Muscle layer of colon (tissue), 2 donors: Measurements from ENCODE around the gene CCM2.

ENCODE experiments used
- H3K27ac ChIP-seq: one replicate; pipeline ENCODE4 v1.7.0; 2013; ENCODE audit warnings: low read depth, mild to moderate bottlenecking, low read length, moderate library complexity
- H3K27me3 ChIP-seq, 2 donors: one replicate each; pipeline ENCODE4 v1.7.0; 2013; ENCODE audit warnings: low read length in 2 of 2, mild to moderate bottlenecking in 2 of 2; ENCODE audit not compliant: insufficient read depth in 2 of 2, control insufficient read depth in 1 of 2
- H3K36me3 ChIP-seq: one replicate; pipeline ENCODE4 v1.7.0; 2013; ENCODE audit warnings: mild to moderate bottlenecking, low read length; ENCODE audit not compliant: insufficient read depth
- H3K4me1 ChIP-seq: one replicate; pipeline ENCODE4 v1.7.0; 2013; ENCODE audit warnings: mild to moderate bottlenecking, low read length; ENCODE audit not compliant: insufficient read depth
- H3K4me3 ChIP-seq, 2 donors: one replicate each; pipeline ENCODE4 v1.7.0; 2013; ENCODE audit warnings: low read length in 2 of 2, low read depth in 1 of 2, mild to moderate bottlenecking in 1 of 2, moderate library complexity in 1 of 2
- H3K9ac ChIP-seq: one replicate; pipeline ENCODE4 v1.7.0; 2013; ENCODE audit warnings: low read length
- H3K9me3 ChIP-seq: one replicate; pipeline ENCODE4 v1.7.0; 2013; ENCODE audit warnings: mild to moderate bottlenecking, low read length
- donor health status: abdominal sarcoma.
- donor health status: Adenocarcinoma of cecum.

Gene CCM2

DNA sequence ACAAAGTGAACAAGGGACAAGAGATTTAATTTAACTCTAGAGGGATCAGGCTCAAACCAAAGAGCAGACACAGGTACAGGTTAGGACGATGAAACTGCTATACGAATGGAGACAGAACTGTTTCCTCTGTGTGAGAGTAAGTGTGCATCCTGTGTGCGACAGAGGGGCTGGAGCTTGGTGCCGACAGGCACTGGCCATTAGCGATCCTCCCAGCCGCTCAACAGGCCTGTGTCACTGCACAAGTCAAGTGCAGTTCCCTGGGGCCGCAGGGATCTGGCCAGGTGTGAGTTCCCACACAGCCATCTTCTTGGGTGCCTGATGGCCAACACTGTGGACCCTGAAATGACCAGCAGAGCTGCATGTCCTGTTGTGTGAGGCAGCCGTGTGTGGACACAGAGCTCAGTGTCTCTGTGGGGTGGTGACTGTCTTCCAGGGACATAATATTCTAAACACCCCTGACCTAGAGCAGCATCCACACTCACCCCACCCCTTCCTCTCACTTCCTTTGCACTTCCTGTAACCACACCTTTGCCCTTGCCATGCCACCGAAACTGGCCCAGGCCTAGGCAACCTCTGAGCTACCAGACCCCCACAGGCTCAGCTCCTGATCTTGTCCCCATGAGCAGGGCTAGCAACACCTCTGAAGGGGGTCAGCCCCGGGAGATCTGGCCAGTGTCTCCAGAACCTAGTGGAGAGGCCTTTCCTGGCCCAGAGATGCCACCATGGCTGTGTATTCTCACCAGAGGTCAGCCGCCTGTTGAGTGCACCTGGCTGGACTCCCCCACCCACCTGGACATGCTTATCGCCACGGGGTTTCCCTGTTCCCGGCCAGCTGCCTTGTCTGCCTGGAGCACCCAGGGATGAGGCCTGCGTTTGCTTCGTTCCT is 123.2 kb downstream of the CCM2 start:
- H3K9me3 ChIP-seq = no peaks in the 10 kb centered on the region
- H3K27ac ChIP-seq = no peak overlapping the region
- H3K36me3 ChIP-seq = no peaks in the 10 kb centered on the region
- H3K4me1 ChIP-seq = no peaks in the 10 kb centered on the region
- no peak overlapping the region for H3K9ac ChIP-seq
- no peak overlapping the region for H3K4me3 ChIP-seq
- H3K27me3 ChIP-seq = no peaks in the 10 kb centered on the region

DNA sequence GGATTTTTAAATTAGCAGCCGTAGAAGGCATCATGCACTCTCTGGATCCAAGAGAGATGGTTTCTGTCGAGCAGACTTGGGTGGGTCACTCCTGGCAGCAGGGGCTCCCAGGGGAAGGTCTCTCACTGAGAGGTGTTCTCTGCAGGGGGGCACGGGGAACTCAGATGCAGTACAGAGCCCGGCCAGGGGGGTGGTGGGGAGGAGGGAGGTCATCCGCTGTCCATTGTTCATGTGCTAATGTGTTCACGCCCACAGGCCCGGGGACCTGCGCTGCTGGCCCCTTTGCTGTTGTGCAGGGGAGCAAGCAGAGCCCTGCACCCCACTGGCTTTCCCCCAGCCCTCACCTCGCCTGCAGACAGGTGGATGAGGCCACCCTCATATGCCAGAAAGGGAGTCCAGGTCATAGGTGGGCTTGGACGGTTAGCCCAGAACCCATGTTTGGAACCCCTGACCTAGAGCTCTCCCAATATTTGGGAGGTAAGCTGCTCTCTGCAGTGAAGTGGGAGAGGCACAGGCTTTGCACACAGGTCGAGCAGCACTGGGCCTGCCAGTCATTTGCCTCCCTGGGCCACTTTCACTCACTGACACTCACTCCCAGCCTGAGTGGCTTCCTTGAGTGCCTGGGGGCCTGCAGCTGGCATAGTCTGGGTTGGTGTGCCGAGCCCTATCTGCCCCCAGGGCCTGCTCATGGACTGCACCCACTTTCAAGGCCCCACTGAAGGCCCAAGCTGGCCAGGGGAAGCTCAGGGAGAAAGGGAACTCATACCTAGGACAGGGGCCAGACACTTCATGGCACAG is 124.1 kb downstream of the CCM2 start:
- no peak overlapping the region for H3K9ac ChIP-seq
- no peak overlapping the region for H3K27ac ChIP-seq
- H3K36me3 ChIP-seq = no peaks in the 10 kb centered on the region
- no peaks in the 10 kb centered on the region for H3K9me3 ChIP-seq
- H3K4me1 ChIP-seq = no peaks in the 10 kb centered on the region
- no peaks in the 10 kb centered on the region for H3K27me3 ChIP-seq
- no peak overlapping the region for H3K4me3 ChIP-seq

DNA sequence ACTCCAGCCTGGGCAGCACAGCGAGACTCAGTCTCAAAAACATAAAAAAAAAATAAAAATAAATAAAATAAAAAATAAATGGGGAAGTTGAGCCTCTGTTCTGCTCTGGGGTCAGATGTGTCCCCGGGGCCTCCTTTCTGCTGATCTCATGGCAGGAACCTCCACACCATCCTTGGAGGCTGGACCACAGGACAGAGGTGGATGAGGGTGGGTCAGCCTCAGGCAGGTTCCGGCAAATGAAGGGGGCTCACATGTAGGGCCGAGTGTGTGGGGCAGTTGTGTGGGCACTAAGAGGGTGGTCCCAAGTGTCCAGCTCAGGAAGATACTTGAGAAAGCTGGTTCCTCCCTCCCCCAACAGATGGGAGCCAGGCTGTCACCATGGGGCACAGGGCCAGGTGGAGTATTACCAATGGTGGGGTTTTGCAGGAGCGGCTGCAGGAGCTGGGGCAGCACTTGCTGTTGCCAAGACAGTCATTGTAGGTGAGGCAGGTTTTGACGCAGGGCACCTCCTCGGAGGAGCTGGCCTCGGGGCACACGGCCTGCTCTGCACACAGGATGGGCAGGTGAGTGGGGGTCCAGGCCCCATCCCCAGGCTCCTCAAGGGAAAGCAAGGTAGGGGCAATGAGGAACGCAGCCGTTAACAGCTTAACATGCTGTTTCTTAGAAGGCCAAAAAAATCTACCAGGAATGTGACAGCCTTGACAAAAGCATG is 125.3 kb downstream of the CCM2 start:
- Histone ChIP-seq H3K27ac (no peak overlapping the region), H3K27me3 (no peaks in the 10 kb centered on the region), H3K9me3 (no peaks in the 10 kb centered on the region), H3K9ac (no peak overlapping the region), H3K4me1 (no peaks in the 10 kb centered on the region), H3K36me3 (no peaks in the 10 kb centered on the region), H3K4me3 (no peak overlapping the region)
